Activated naive CD8-positive, alpha-beta T cell treated with anti-CD3 and anti-CD28 coated beads, Interleukin-2, amount 50 U/mL, for 16 hours (primary cell): Measurements from ENCODE around the gene ADGRA1.

Experiments used
- DNase-seq: peaks from one replicate; pipeline ENCODE4 v3.0.0-alpha.2; 2020; ENCODE audit warnings: low read depth, low spot score

ADGRA1 gene

GRCh38 chr10:133178357-133179127 lies 90.8 kb downstream of the ADGRA1 start:
- DNase-seq = no peak

- no peak for DNase-seq
These were observed 91.4 kb downstream of the ADGRA1 start for GRCh38 chr10:133179128-133179520.

- no peak for DNase-seq
These were observed 91.9 kb downstream of the ADGRA1 start for GRCh38 chr10:133179651-133180050.

GRCh38 chr10:133180192-133180964 lies 92.7 kb downstream of the ADGRA1 start:
- no peak for DNase-seq

GRCh38 chr10:133180965-133181639 lies 93.4 kb downstream of the ADGRA1 start:
- DNase-seq = no peak
